HepG2 (cell line): ENCODE measurements around the gene TMEM225B. TPM values are rescaled to one million over a fixed set of nuclear protein-coding genes. Genes with fewer than 3 reads are reported as not detected.
A peak's percentile ranks its signal among the peaks of the same experiment; 100 is the strongest.

Experiments used
- ARNT ChIP-seq: fragments of 450-650 bp; IDR thresholded peaks from 2 replicates; pipeline ENCODE4 v1.6.1; 2017
- ATF7 ChIP-seq, 2 experiments: fragments of 450-650 bp in 1 of 2; sonication (generic) in 1 of 2; formaldehyde crosslinking in 1 of 2; IDR thresholded peaks; 2 replicates each; pipeline versions ENCODE4 v1.4.0 to v1.6.1; 2016 to 2020; ENCODE audit warnings: antibody characterized with exemption in 1 of 2, mild to moderate bottlenecking in 1 of 2, missing genetic modification reagents in 1 of 2
- FOSL1 ChIP-seq: sonication (generic); formaldehyde crosslinking; IDR thresholded peaks from 2 replicates; pipeline ENCODE4 v1.9.0; 2021; ENCODE audit warnings: missing genetic modification reagents, borderline replicate concordance
- HCFC1 ChIP-seq: fragments of 150-350 bp; IDR thresholded peaks from 2 replicates; pipeline ENCODE4 v1.6.1; 2014; ENCODE audit warnings: low read depth, low read length
- MXD4 ChIP-seq: IDR thresholded peaks from 2 replicates; pipeline ENCODE4 v1.6.1; 2016; ENCODE audit warnings: mild to moderate bottlenecking, missing biosample characterization, missing genetic modification reagents
- NFRKB ChIP-seq: fragments of 450-650 bp; IDR thresholded peaks from 2 replicates; pipeline ENCODE4 v1.6.1; 2017
- polyA plus RNA-seq, 8 experiments: library from polyadenylated mRNA; depleted of rRNA in 3 of 8; stranded (reverse) in 7 of 8; unstranded in 1 of 8; fragments of >200 nt; fragmentation: Illumina TruSeq in 4 of 8; extraction: Trizol in 4 of 8; gene quantifications; 2 replicates each; pipeline versions ENCODE4 v1.2.1 to v1.2.3, GENCODE V29; 2011 to 2016; ENCODE audit warnings: low read depth in 4 of 8, missing spikeins in 1 of 8, mixed read lengths in 1 of 8; ENCODE audit not compliant: insufficient read depth in 1 of 8
- total RNA-seq, 5 experiments: library from RNA; depleted of rRNA; stranded (reverse); fragments of >200 nt; fragmentation: Illumina TruSeq; extraction: Trizol; gene quantifications; 2 replicates each; pipeline ENCODE4 v1.2.3, GENCODE V29; 2016; ENCODE audit warnings: low read depth in 1 of 5
- TF ChIP-seq, protein P1 (sequence below): sonication (generic); formaldehyde crosslinking; IDR thresholded peaks from one replicate; pipeline ENCODE4 v1.5.1; 2020; ENCODE audit warnings: mild to moderate bottlenecking, missing genetic modification reagents; ENCODE audit errors: not compliant biosample characterization
- TF ChIP-seq, protein P2 (sequence below): sonication (generic); formaldehyde crosslinking; conservative IDR thresholded peaks from 2 replicates; pipeline ENCODE4 v1.8.0; 2022; ENCODE audit warnings: low read depth, missing genetic modification reagents
- TF ChIP-seq, protein P3 (sequence below): sonication (generic); formaldehyde crosslinking; IDR thresholded peaks from 2 replicates; pipeline ENCODE4 v1.5.0; 2020; ENCODE audit warnings: mild to moderate bottlenecking, low read depth, missing genetic modification reagents, borderline replicate concordance
- TF ChIP-seq, protein P4 (sequence below): IDR thresholded peaks from 2 replicates; pipeline ENCODE4 v1.6.1; 2016; ENCODE audit warnings: low read depth
- TF ChIP-seq, protein P5 (sequence below): sonication (generic); formaldehyde crosslinking; IDR thresholded peaks from 2 replicates; pipeline ENCODE4 v1.5.0; 2020; ENCODE audit warnings: mild to moderate bottlenecking, missing genetic modification reagents

TMEM225B gene
- total and polyA plus RNA-seq, 2 of the 13 experiments (the other 11 are each of a cell fraction or from before 2014, with no cell fraction given) = 0.78 to 0.95 TPM

DNA sequence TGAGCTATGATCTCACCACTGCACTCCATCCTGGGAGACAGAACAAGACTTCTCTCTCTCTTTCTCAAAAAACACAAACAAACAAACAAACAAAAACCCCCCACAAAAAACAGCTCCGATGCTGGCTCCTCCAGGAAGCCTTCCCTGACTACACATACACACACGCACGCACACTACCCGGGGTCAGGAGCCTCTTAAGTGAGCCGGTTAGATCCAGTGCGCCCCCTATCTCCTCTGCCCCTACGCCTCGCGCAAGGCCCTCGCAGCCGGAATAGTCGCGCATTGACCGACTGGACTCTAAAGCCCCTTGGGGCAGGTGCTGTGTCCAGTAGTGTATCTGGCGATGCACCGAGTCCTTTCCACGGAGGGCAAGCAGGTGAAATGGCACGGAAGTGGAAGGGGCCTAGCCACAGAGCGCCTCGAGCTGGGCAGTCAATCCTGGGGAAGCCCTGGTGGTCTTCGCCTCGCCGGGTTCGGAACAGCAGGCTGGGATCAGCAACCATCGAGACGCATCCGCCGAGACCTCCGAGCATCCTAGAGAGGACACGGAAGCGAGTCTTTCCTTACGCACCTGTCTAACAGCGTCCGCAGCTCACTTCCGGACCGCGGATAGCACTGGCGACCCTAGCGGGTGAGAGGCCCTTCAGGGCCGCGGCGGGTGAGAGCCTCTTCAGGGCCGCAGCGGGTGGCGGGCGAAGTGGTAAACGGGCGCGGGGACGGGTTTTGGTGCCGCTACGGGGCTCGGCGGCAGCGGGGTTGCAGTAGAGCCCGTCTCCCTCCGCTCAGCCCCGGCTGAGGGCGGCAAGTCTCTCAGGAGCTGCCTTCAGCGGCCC is 18.5 kb downstream of the TMEM225B start, which contains the start of gene ZSCAN25 (continued):
- TF ChIP-seq FOSL1 = no peak
- TF ChIP-seq, protein P1, sequence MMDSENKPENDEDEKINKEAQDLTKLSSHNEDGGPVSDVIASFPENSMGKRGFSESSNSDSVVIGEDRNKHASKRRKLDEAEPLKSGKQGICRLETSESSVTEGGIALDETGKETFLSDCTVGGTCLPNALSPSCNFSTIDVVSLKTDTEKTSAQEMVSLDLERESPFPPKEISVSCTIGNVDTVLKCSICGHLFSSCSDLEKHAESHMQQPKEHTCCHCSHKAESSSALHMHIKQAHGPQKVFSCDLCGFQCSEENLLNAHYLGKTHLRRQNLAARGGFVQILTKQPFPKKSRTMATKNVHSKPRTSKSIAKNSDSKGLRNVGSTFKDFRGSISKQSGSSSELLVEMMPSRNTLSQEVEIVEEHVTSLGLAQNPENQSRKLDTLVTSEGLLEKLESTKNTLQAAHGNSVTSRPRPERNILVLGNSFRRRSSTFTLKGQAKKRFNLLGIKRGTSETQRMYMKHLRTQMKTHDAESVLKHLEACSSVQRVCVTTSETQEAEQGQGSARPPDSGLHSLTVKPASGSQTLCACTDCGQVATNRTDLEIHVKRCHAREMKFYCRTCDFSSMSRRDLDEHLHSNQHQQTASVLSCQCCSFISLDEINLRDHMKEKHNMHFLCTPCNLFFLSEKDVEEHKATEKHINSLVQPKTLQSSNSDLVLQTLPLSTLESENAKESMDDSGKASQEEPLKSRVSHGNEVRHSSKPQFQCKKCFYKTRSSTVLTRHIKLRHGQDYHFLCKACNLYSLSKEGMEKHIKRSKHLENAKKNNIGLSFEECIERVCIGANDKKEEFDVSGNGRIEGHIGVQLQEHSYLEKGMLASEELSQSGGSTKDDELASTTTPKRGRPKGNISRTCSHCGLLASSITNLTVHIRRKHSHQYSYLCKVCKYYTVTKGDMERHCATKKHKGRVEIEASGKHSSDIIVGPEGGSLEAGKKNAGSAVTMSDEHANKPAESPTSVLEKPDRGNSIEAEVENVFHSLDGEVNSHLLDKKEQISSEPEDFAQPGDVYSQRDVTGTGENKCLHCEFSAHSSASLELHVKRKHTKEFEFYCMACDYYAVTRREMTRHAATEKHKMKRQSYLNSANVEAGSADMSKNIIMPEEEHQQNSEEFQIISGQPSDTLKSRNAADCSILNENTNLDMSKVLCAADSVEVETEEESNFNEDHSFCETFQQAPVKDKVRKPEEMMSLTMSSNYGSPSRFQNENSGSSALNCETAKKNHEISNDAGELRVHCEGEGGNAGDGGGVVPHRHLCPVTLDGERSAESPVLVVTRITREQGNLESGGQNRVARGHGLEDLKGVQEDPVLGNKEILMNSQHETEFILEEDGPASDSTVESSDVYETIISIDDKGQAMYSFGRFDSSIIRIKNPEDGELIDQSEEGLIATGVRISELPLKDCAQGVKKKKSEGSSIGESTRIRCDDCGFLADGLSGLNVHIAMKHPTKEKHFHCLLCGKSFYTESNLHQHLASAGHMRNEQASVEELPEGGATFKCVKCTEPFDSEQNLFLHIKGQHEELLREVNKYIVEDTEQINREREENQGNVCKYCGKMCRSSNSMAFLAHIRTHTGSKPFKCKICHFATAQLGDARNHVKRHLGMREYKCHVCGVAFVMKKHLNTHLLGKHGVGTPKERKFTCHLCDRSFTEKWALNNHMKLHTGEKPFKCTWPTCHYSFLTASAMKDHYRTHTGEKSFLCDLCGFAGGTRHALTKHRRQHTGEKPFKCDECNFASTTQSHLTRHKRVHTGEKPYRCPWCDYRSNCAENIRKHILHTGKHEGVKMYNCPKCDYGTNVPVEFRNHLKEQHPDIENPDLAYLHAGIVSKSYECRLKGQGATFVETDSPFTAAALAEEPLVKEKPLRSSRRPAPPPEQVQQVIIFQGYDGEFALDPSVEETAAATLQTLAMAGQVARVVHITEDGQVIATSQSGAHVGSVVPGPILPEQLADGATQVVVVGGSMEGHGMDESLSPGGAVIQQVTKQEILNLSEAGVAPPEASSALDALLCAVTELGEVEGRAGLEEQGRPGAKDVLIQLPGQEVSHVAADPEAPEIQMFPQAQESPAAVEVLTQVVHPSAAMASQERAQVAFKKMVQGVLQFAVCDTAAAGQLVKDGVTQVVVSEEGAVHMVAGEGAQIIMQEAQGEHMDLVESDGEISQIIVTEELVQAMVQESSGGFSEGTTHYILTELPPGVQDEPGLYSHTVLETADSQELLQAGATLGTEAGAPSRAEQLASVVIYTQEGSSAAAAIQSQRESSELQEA = peak; percentile 81
- TF ChIP-seq HCFC1 = peak; percentile 69
- TF ChIP-seq, protein P2, sequence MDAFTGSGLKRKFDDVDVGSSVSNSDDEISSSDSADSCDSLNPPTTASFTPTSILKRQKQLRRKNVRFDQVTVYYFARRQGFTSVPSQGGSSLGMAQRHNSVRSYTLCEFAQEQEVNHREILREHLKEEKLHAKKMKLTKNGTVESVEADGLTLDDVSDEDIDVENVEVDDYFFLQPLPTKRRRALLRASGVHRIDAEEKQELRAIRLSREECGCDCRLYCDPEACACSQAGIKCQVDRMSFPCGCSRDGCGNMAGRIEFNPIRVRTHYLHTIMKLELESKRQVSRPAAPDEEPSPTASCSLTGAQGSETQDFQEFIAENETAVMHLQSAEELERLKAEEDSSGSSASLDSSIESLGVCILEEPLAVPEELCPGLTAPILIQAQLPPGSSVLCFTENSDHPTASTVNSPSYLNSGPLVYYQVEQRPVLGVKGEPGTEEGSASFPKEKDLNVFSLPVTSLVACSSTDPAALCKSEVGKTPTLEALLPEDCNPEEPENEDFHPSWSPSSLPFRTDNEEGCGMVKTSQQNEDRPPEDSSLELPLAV (CRISPR knock-in tag) = no peak
- TF ChIP-seq, protein P3, sequence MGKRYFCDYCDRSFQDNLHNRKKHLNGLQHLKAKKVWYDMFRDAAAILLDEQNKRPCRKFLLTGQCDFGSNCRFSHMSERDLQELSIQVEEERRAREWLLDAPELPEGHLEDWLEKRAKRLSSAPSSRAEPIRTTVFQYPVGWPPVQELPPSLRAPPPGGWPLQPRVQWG (CRISPR knock-in tag) = 0 out of 2 replicates have a peak, but pooled peaks have one; percentile 53
- no peak for TF ChIP-seq ARNT
- TF ChIP-seq, protein P4, sequence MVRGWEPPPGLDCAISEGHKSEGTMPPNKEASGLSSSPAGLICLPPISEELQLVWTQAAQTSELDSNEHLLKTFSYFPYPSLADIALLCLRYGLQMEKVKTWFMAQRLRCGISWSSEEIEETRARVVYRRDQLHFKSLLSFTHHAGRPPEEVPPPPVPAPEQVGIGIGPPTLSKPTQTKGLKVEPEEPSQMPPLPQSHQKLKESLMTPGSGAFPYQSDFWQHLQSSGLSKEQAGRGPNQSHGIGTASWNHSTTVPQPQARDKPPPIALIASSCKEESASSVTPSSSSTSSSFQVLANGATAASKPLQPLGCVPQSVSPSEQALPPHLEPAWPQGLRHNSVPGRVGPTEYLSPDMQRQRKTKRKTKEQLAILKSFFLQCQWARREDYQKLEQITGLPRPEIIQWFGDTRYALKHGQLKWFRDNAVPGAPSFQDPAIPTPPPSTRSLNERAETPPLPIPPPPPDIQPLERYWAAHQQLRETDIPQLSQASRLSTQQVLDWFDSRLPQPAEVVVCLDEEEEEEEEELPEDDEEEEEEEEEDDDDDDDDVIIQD = no peak
- TF ChIP-seq, protein P5, sequence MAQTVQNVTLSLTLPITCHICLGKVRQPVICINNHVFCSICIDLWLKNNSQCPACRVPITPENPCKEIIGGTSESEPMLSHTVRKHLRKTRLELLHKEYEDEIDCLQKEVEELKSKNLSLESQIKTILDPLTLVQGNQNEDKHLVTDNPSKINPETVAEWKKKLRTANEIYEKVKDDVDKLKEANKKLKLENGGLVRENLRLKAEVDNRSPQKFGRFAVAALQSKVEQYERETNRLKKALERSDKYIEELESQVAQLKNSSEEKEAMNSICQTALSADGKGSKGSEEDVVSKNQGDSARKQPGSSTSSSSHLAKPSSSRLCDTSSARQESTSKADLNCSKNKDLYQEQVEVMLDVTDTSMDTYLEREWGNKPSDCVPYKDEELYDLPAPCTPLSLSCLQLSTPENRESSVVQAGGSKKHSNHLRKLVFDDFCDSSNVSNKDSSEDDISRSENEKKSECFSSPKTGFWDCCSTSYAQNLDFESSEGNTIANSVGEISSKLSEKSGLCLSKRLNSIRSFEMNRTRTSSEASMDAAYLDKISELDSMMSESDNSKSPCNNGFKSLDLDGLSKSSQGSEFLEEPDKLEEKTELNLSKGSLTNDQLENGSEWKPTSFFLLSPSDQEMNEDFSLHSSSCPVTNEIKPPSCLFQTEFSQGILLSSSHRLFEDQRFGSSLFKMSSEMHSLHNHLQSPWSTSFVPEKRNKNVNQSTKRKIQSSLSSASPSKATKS = no peak
- TF ChIP-seq MXD4 (CRISPR knock-in tag) = 0 out of 2 replicates have a peak, but pooled peaks have one; percentile 56
- TF ChIP-seq ATF7 (IDR thresholded peaks at IDR 0.05) = no peak
- TF ChIP-seq ATF7 (CRISPR knock-in tag; IDR thresholded peaks at IDR 0.05) = peak; percentile 89
- TF ChIP-seq NFRKB = no peak
